HepG2 (cell line): ENCODE results near the gene PCDHA7. TPM values are rescaled to one million over a fixed set of nuclear protein-coding genes. Genes with fewer than 3 reads are reported as not detected.

Experiments
- ATAC-seq: fragments of 200-7000 bp; cut with Tn5 transposase; 3 replicates; pipeline ENCODE4 v1.9.1; 2020; ENCODE audit warnings: mild to moderate bottlenecking, moderate library complexity
- BruUV-seq: library from RNA; stranded (reverse); fragments of 400-500 nt; replicated peaks from 2 replicates; lab custom pipeline; 2021; lab: Mats Ljungman, UMichigan
- CTCF ChIA-PET: fragments of 300-600 bp; formaldehyde crosslinking; extraction: SDS; loops from one replicate; lab custom pipeline; 2021; ENCODE audit warnings: low total read pairs, inconsistent platforms, low intra/inter-chr PET ratio; lab: Yijun Ruan, JAX
- POLR2A ChIA-PET: fragments of 350-600 bp; sonication (Branson Sonifier 250); formaldehyde crosslinking; loops from one replicate; lab custom pipeline; 2020; ENCODE audit warnings: antibody characterized with exemption, inconsistent platforms; lab: Yijun Ruan, JAX
- DNase-seq: peaks from one replicate; pipeline ENCODE4 v3.0.0-alpha.2; 2015; ENCODE audit warnings: low spot score
- FAIRE-seq: peaks from 3 replicates; lab custom pipeline; 2011; peaks lifted over from hg19 to GRCh38; lab: Jason Lieb, UNC
- H2AFZ ChIP-seq: one replicate; pipeline ENCODE4 v1.6.1; 2011; ENCODE audit warnings: low read length, inconsistent platforms
- H3K27ac ChIP-seq: fragments of 300-600 bp; 3 replicates; pipeline ENCODE4 v1.8.0; 2011; ENCODE audit warnings: mixed run types, mild to moderate bottlenecking, mixed read lengths, low read length, inconsistent platforms; ENCODE audit not compliant: insufficient read depth; ENCODE audit errors: extremely low read length
- H3K27me3 ChIP-seq, 2 experiments: fragments of 200-600 bp in 1 of 2; 2 replicates in 1 of 2; 3 replicates in 1 of 2; pipeline versions ENCODE4 v1.6.0 to v1.8.0; 2011; ENCODE audit warnings: low read length in 2 of 2, mild to moderate bottlenecking in 2 of 2, moderate library complexity in 2 of 2, inconsistent platforms in 1 of 2; ENCODE audit not compliant: insufficient read depth in 2 of 2, control insufficient read depth in 1 of 2
- H3K36me3 ChIP-seq, 2 experiments: fragments of 200-600 bp in 1 of 2; replicated peaks in 1 of 2; 2 replicates in 1 of 2; 3 replicates in 1 of 2; pipeline versions ENCODE4 v1.5.1 to v1.8.0; 2011; ENCODE audit warnings: low read length in 2 of 2, inconsistent platforms in 1 of 2; ENCODE audit not compliant: insufficient read depth in 2 of 2, control insufficient read depth in 1 of 2
- H3K4me1 ChIP-seq: 2 replicates; pipeline ENCODE4 v1.5.1; 2012; ENCODE audit warnings: low read length, inconsistent platforms; ENCODE audit not compliant: insufficient read depth
- H3K4me2 ChIP-seq: 2 replicates; pipeline ENCODE4 v1.6.0; 2011; ENCODE audit warnings: low read depth, low read length, inconsistent platforms
- H3K4me3 ChIP-seq, 3 experiments: fragments of 200-600 bp in 1 of 3; sonication (generic), shearing (Covaris generic) in 1 of 3; replicated peaks in 1 of 3; 2 replicates each; pipeline ENCODE4 v1.5.1; 2011 to 2016; ENCODE audit warnings: low read length in 3 of 3, inconsistent platforms in 2 of 3, low read depth in 2 of 3, mild to moderate bottlenecking in 2 of 3, control low read depth in 1 of 3, mixed read lengths in 1 of 3; ENCODE audit not compliant: insufficient read depth in 1 of 3
- H3K79me2 ChIP-seq: one replicate; pipeline ENCODE4 v1.6.1; 2011; ENCODE audit warnings: low read length, inconsistent platforms; ENCODE audit not compliant: insufficient read depth
- H3K9ac ChIP-seq: 2 replicates; pipeline ENCODE4 v1.6.0; 2011; ENCODE audit warnings: mild to moderate bottlenecking, low read depth, low read length, inconsistent platforms; ENCODE audit not compliant: insufficient read depth
- H3K9me3 ChIP-seq: 2 replicates; pipeline ENCODE4 v1.5.1; 2012; ENCODE audit warnings: mild to moderate bottlenecking, low read length
- H4K20me1 ChIP-seq: 2 replicates; pipeline ENCODE4 v1.6.0; 2011; ENCODE audit warnings: inconsistent platforms, mild to moderate bottlenecking, low read length, moderate library complexity; ENCODE audit not compliant: insufficient read depth
- ARID5B ChIP-seq: IDR thresholded peaks from 2 replicates; pipeline ENCODE4 v1.4.0; 2020; ENCODE audit warnings: mild to moderate bottlenecking, missing genetic modification reagents
- ARNT2 ChIP-seq: sonication (generic); formaldehyde crosslinking; IDR thresholded peaks from 2 replicates; pipeline ENCODE4 v1.8.0; 2022; ENCODE audit warnings: mild to moderate bottlenecking, low read depth, missing genetic modification reagents, moderate library complexity
- FOXA3 ChIP-seq: IDR thresholded peaks from 2 replicates; pipeline ENCODE4 v1.6.1; 2016; ENCODE audit warnings: missing genetic modification reagents, missing compliant biosample characterization
- RBM39 ChIP-seq: fragments of 200-400 bp; formaldehyde crosslinking; IDR thresholded peaks from one replicate; pipeline ENCODE4 v1.6.1; 2018; ENCODE audit warnings: antibody characterized with exemption, mild to moderate bottlenecking, low read depth, low read length; ENCODE audit not compliant: poor library complexity, severe bottlenecking
- RELA ChIP-seq: sonication (generic); formaldehyde crosslinking; IDR thresholded peaks from 2 replicates; pipeline ENCODE4 v1.4.0; 2020; ENCODE audit warnings: missing genetic modification reagents
- SP1 ChIP-seq, 2 experiments: fragments of 450-650 bp in 1 of 2; sonication (generic) in 1 of 2; formaldehyde crosslinking in 1 of 2; IDR thresholded peaks; 2 replicates each; pipeline versions ENCODE4 v1.4.0 to v1.6.1; 2016 to 2020; ENCODE audit warnings: missing genetic modification reagents in 1 of 2
- WIZ ChIP-seq: sonication (generic); formaldehyde crosslinking; IDR thresholded peaks from 2 replicates; pipeline ENCODE4 v1.5.1; 2020; ENCODE audit warnings: mild to moderate bottlenecking, missing genetic modification reagents
- ZNF264 ChIP-seq: sonication (generic); formaldehyde crosslinking; IDR thresholded peaks from 2 replicates; pipeline ENCODE4 v1.4.0; 2020; ENCODE audit warnings: missing genetic modification reagents
- ZNF446 ChIP-seq: sonication (generic); formaldehyde crosslinking; IDR thresholded peaks from 2 replicates; pipeline ENCODE4 v1.5.0; 2020; ENCODE audit warnings: mild to moderate bottlenecking, missing genetic modification reagents
- ZNF615 ChIP-seq: sonication (generic); formaldehyde crosslinking; IDR thresholded peaks from 2 replicates; pipeline ENCODE4 v1.5.0; 2020; ENCODE audit warnings: mild to moderate bottlenecking, missing genetic modification reagents, borderline replicate concordance
- ZNF629 ChIP-seq: sonication (generic); formaldehyde crosslinking; conservative IDR thresholded peaks from 2 replicates; pipeline ENCODE4 v1.5.0; 2020; ENCODE audit warnings: missing genetic modification reagents
- ZNF782 ChIP-seq: sonication (generic); formaldehyde crosslinking; IDR thresholded peaks from 2 replicates; pipeline ENCODE4 v1.4.0; 2020; ENCODE audit warnings: missing genetic modification reagents, mild to moderate bottlenecking, borderline replicate concordance
- WGBS: methylation state at CpG from one replicate; pipeline ENCODE4 v1.1.6; 2017; ENCODE audit warnings: low lambda C conversion rate; 5-methylcytosine and 5-hydroxymethylcytosine counted together
- in situ Hi-C: cut with HindIII; loops from 2 replicates; pipeline ENCODE4 v1.10.0; 2017; ENCODE audit warnings: low pct_unique_long_range_greater_than_20kb; ENCODE audit not compliant: extremely low pct_ligation_motif_present
- intact Hi-C: fragments of 100-400 bp; cut with micrococcal nuclease; formaldehyde crosslinking; loops from one replicate; pipeline ENCODE4 v1.10.0; 2022; ENCODE audit not compliant: unreplicated experiment
- polyA plus RNA-seq, 8 experiments: library from polyadenylated mRNA; depleted of rRNA in 3 of 8; stranded (reverse) in 7 of 8; unstranded in 1 of 8; fragments of >200 nt; fragmentation: Illumina TruSeq in 4 of 8; extraction: Trizol in 4 of 8; gene quantifications; 2 replicates each; pipeline versions ENCODE4 v1.2.1 to v1.2.3, GENCODE V29; 2011 to 2016; ENCODE audit warnings: low read depth in 4 of 8, missing spikeins in 1 of 8, mixed read lengths in 1 of 8; ENCODE audit not compliant: insufficient read depth in 1 of 8
- total RNA-seq, 5 experiments: library from RNA; depleted of rRNA; stranded (reverse); fragments of >200 nt; fragmentation: Illumina TruSeq; extraction: Trizol; gene quantifications; 2 replicates each; pipeline ENCODE4 v1.2.3, GENCODE V29; 2016; ENCODE audit warnings: low read depth in 1 of 5
- TF ChIP-seq, protein P1 (sequence below): sonication (generic); formaldehyde crosslinking; IDR thresholded peaks from 2 replicates; pipeline ENCODE4 v1.4.0; 2020; ENCODE audit warnings: missing genetic modification reagents

PCDHA7 gene
- total and polyA plus RNA-seq, 2 of the 13 experiments (the other 11 are each of a cell fraction or from before 2014, with no cell fraction given), result 0.49 to 0.53 TPM

DNA sequence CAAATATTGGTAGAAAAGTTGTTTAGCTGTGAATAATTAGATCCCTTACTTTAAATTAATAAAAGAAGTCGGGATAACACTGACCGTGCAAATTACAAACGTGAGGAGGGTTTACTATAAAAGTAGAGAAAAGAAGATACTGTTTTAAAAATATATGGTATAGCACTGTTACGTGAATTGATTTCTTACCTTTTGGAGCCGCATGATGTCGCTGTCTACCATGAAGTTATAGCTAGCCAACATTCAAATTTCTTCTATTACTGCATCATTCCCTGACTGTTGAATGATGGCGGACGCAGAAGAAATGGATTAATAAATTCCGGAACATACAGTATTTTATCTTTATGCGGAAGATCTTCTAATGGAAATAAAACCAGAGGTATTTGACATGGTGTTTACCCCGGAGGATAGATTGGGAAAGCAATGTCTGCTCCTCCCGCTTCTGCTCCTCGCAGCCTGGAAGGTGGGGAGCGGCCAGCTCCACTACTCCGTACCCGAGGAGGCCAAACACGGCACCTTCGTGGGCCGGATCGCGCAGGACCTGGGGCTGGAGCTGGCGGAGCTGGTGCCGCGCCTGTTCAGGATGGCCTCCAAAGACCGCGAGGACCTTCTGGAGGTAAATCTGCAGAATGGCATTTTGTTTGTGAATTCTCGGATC is 6.2 kb upstream of the PCDHA7 start, which contains the start of gene PCDHA6:
Gene PCDHA6, plus strand, starts transcription at position 257 of the 658 bp plus-strand sequence. Its CDS starts 132 bp downstream, at position 389.
- ChIA-PET CTCF (no interaction called here), POLR2A (no interaction called here)
- intact Hi-C loops (no loop called here), in situ Hi-C loops (no loop called here)
- FAIRE-seq, result no peak
- Histone ChIP-seq H3K4me1 (no peaks in the 10 kb centered on the region), H3K9ac (no peak within 1 kb of the TSS), H3K4me3 (no peak within 1 kb of the TSS), H3K27me3 (no peaks in the 10 kb centered on the region; a peak in 1 of 5 replicates), H3K27ac (no peak within 1 kb of the TSS), H3K9me3 (no peaks in the 10 kb centered on the region), H3K79me2 (no peaks in the 10 kb centered on the region), H2AFZ (no peak within 1 kb of the TSS), H3K4me2 (no peak within 1 kb of the TSS), H4K20me1 (no peaks in the 10 kb centered on the region), H3K36me3 (no peaks in the 10 kb centered on the region)
- no peak for DNase-seq
- WGBS, result 62% methylated on average over 27 of the region's 27 CpGs
- no peak for ATAC-seq
- TF ChIP-seq RELA (CRISPR knock-in tag) (no peak), WIZ (CRISPR knock-in tag) (no peak), SP1 (IDR thresholded peaks at IDR 0.05) (no peak), SP1 (CRISPR knock-in tag; IDR thresholded peaks at IDR 0.05) (no peak), ZNF264 (CRISPR knock-in tag) (no peak), ZNF782 (CRISPR knock-in tag) (no peak)
- BruUV-seq, result no TSS peak

DNA sequence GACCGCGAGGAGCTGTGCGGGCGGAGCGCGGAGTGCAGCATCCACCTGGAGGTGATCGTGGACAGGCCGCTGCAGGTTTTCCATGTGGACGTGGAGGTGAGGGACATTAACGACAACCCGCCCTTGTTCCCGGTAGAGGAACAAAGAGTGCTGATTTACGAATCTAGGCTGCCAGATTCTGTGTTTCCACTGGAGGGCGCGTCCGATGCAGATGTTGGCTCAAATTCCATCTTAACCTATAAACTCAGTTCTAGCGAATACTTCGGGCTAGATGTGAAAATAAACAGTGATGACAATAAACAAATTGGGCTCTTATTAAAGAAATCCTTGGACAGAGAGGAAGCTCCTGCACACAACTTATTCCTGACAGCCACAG is 5.7 kb upstream of the PCDHA7 start:
- intact Hi-C loops (no loop called here), in situ Hi-C loops (no loop called here)
- H2AFZ ChIP-seq, result no peak overlapping the region
- DNase-seq, result no peak
- H3K27ac ChIP-seq, result no peak overlapping the region
- ATAC-seq, result 0 out of 3 replicates have a peak, but pooled peaks have one; percentile 29
- ChIA-PET CTCF (no interaction called here), POLR2A (no interaction called here)
- WGBS, result 55% methylated on average over 17 of the region's 18 CpGs
- H3K79me2 ChIP-seq, result no peaks in the 10 kb centered on the region
- H3K4me1 ChIP-seq, result no peaks in the 10 kb centered on the region
- H3K27me3 ChIP-seq, result no peaks in the 10 kb centered on the region; a peak in 1 of 5 replicates
- BruUV-seq, result no TSS peak
- no peak overlapping the region for H3K9ac ChIP-seq
- no peak overlapping the region for H3K4me3 ChIP-seq
- H3K36me3 ChIP-seq, result no peaks in the 10 kb centered on the region
- no peak for FAIRE-seq
- no peaks in the 10 kb centered on the region for H4K20me1 ChIP-seq
- H3K9me3 ChIP-seq, result no peaks in the 10 kb centered on the region
- H3K4me2 ChIP-seq, result no peak overlapping the region
- TF ChIP-seq ARNT2 (CRISPR knock-in tag) (no peak), ZNF615 (CRISPR knock-in tag) (no peak), ZNF446 (CRISPR knock-in tag) (no peak), RBM39 (no peak), FOXA3 (CRISPR knock-in tag) (no peak), ZNF629 (no peak), ARID5B (CRISPR knock-in tag) (no peak)
- TF ChIP-seq, protein P1, sequence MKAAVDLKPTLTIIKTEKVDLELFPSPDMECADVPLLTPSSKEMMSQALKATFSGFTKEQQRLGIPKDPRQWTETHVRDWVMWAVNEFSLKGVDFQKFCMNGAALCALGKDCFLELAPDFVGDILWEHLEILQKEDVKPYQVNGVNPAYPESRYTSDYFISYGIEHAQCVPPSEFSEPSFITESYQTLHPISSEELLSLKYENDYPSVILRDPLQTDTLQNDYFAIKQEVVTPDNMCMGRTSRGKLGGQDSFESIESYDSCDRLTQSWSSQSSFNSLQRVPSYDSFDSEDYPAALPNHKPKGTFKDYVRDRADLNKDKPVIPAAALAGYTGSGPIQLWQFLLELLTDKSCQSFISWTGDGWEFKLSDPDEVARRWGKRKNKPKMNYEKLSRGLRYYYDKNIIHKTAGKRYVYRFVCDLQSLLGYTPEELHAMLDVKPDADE (CRISPR knock-in tag), result no peak
